ENCODE data around the gene ATAT1.

ATAT1 gene

DNA sequence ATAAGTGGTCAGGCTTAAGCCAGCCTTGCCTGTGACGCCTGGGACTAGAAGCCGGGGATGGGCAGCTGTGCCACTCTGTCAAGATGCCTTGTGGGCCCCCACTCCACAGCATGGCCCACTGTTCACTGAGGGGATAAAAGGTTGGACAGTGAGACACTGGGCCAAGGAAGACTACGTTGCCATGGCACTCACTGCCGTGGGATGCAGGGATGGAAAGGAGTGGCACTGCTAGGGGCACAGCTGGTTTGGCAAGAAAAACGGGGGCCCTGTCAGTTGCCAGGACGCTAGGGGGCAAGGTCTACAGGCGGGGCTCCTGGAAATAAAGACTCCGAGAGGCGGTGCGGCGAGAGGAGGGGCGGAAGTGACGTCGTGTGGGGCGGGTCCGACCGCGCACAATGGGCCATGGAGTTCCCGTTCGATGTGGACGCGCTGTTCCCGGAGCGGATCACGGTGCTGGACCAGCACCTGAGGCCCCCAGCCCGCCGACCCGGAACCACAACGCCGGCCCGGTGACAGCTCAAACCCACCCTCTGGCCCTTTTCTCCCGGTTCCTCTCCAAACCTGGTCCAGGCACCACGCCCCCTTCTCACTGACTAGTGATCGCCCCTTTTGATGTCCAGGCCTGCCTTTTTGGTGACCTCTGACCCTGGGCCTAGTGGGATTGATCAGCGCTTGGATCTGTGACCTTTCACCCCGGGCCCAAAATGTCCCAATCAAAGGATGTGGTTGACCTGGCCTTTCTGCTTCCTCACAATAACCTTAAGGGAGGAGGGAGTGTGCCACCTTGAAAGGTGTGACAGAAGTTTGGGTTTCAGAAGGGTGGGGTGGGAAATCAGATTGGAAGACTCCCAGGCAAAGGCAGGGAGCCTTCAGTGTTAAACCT is at the start of gene ATAT1:
Gene ATAT1, plus strand, starts transcription at position 391 of the 883 bp plus-strand sequence.
- peak; percentile 88 for DNase-seq

DNA sequence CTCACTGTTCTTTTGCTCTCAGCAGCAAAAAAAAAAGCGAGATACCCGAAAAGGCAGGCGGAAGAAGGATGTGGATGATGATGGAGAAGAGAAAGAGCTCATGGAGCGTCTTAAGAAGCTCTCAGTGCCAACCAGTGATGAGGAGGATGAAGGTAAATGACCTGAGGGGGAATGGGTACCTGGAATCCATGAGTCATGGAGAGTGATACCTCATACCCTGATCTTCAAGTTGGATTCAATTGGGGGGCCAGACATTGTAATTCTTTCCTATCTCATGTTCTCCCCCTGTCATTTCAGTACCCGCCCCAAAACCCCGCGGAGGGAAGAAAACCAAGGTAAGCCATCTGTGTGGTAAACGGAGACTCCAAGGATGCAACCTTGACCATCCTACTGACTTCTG is 48.6 kb upstream of the ATAT1 start:
- DNase-seq: no peak

DNA sequence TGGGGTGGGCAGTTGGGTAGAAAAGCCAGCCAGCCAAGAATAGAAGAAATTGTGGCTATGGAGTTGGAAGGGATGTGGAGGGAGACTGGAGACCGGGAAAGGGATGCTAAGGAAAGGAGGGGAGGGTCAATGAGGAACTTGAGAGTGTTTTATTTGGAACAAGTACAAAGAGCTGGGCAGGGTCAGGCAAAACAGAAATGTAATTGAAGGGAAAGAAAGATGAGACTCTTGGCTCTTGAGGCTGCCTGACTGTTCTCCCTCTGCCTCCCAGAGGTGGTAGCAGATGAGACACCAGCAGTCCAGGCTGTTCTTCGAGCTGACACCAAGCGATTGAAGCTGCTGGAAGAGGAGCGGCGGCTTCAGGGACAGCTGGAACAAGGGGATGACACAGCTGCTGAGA is 42.8 kb upstream of the ATAT1 start:
- DNase-seq: no peak

DNA sequence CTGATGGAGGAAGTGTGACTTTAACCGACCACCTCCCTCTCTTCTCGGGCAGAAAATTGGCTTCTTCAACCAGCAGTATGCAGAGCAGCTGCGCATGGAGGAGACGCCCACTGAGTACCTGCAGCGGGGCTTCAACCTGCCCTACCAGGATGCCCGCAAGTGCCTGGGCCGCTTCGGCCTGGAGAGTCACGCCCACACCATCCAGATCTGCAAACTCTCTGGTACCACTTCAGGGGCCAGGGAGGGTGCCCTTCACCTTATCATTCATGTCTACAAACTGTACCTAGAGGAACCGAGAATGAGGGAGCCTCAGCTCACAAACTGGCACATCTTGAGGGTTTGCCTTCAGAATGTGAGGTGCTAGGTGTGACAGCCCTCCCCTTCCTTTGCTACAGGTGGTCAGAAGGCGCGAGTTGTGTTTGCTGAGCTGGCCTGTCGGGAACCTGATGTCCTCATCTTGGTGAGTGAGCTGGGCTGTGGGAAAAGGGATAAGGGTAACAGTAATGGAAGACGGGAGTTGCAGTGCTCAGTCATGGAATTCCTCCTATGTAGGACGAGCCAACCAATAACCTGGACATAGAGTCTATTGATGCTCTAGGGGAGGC is 36.8 kb upstream of the ATAT1 start:
- DNase-seq: no peak

DNA sequence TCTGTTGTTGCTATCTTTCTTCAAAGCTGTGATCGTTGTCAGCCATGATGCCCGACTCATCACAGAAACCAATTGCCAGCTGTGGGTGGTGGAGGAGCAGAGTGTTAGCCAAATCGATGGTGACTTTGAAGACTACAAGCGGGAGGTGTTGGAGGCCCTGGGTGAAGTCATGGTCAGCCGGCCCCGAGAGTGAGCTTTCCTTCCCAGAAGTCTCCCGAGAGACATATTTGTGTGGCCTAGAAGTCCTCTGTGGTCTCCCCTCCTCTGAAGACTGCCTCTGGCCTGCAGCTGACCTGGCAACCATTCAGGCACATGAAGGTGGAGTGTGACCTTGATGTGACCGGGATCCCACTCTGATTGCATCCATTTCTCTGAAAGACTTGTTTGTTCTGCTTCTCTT is 36.2 kb upstream of the ATAT1 start:
- no peak for DNase-seq

DNA sequence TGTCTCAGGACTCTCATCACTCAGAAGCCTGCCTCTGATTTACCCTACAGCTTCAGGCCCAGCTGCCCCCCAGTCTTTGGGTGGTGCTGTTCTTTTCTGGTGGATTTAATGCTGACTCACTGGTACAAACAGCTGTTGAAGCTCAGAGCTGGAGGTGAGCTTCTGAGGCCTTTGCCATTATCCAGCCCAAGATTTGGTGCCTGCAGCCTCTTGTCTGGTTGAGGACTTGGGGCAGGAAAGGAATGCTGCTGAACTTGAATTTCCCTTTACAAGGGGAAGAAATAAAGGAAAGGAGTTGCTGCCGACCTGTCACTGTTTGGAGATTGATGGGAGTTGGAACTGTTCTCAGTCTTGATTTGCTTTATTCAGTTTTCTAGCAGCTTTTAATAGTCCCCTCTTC is 35.7 kb upstream of the ATAT1 start:
- peak; percentile 19 for DNase-seq

DNA sequence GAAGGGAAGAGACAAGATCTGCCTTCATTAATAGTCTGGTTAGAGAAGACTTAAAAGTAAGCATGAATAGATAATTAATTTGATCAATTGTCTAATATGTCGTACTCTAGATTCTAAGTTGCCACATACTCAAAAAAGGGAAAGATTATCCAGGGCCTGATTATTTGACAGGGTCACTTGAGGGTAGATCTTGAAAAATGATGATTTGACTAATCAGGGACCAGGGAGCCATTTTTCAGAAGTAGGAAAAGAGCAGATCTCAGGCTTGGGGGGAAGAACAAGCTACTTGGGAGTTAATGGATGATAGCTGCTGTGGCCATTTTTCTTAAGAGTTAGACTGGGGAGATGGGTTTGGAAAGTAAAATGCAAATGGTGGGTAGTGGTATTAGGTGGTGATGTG is 34.4 kb upstream of the ATAT1 start:
- DNase-seq: no peak

DNA sequence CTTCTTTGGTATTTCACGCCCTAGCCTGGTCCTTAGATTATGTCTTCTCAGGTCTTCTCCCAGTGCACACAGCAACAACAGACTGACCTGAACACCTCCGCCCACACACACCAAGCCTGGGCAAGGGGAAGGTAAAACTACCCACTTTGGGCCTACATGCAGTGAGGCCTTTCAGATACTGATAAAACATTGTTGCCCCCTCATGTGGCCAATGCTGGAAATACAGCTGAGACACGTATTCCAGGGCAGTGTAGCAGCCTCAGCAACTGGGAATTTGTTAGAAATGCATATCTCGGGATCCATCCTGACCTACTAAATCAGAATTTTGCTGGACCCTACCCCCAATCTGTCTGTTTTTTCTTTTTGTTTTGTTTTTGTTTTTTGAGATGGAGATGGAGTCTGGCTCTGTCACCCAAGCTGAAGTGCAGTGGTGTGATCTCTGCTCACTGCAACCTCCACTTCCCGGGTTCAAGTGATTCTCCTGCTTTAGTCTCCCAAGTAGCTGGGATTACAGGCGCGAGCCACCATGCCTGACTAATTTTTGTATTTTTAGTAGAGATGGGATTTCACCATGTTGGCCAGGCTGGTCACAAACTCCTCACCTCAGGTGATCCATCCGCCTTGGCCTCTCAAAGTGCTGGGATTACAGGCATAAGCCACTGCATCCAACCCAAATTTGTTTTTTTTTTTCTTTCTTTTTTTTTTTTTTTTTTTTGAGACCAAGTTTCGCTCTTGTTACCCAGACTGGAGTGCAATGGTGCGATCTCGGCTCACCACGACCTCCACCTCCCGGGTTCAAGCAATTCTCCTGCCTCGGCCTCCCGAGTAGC is 29.1 kb upstream of the ATAT1 start:
- DNase-seq: peak; percentile 86

DNA sequence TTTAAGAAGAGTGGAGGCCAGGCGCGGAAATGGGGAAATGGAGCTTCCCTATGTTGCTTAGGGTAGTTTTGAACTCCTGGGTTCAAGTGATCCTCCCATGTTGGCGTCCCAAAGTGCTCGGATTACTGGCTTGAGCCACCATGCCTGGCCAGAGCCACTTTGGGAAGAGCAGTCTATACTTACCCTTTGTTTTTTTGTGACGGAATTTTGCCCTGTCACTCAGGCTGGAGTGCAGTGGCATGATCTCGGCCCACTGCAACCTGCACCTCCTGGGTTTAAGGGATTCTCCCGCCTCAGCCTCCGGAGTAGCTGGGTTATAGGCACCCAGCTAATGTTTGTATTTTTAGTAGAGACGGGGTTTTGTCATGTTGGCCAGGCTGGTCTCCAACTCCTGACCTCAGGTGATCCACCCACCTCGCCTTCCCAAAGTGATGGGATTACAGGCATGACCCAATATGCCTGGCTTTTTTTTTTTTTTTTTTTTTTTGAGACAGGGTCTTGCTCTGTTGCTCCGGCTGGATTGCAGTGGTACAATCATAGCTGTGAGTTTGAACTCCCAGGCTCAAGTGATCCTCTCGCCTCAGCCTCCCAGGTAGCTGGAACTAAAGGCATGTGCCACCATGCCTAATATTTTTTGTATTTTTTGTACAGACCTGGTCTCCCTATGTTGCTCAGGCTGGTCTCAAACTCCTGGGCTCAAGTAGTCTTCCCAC is 27.6 kb upstream of the ATAT1 start:
- DNase-seq: no peak

DNA sequence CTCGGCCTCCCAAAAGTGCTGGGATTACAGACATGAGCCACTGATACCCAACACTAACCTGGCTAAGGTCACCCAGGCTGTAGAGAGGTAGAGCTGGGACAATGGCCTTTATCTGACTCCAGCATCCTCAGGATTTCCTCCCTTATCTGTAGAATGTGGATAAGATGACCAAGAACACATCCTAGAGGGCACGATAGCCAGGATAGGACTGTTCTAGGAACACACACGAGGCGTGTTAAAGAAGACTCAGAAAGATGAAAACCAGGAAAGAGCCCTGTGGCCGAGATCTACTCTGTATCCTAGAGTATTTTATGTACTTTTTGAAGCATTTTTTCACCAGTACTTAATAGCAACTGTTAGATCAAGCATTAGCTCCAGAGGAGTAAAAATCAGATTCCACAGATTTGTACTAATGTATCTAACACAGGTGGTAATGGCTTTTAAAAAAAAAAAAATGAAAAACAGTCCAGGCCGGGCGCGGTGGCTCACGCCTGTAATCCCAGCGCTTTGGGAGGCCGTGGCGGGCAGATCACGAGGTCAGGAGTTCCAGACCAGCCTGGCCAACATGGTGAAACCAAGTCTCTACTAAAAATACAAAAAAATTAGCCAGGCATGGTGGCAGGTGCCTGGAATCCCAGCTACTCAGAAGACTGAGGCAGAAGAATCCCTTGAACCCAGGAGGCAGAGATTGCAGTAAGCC is 26.9 kb upstream of the ATAT1 start:
- peak; percentile 30 for DNase-seq

DNA sequence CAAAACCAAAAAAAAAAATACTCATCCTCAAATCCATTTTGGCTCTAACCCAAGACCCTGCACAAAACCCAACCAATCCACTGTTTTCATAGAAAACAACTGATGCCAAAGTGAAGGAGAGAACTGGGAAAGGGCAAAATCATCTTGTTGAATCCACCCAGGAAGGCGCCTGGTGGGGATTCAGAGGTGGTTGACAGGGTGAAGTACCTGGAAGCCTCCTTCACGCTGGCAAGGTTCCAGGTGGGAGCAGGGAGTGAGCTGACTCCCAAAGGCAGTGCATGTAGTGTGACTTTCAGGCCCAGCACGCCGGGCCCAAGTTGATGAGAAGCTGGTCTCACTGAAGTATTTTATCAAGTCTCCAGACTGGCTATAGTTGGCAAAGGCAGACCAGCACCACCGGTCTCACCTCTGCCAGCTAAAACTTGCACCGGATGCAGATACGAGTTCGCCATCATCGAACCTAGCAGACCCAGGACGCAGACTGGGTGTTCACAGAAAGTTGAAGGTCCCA is 26.2 kb upstream of the ATAT1 start:
- DNase-seq: peak; percentile 12

DNA sequence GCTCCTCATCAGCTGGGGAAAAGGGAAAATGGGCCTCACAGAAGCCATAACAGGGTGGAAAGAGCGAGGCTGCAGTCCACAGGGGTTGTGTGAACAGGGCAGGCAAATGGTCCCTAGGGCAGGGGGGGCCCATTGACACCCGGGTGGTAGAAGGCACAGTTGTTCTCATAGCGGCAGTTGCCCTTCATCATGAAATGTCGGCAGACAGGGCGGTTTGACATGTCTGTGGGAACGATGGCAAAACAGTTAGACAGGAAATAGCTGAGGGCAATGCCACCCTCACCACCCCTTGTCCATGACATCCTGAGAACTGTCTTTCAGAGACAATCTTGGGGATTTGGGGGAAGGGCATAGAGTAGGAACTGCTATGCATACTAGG is 25.2 kb upstream of the ATAT1 start:
- DNase-seq: no peak

DNA sequence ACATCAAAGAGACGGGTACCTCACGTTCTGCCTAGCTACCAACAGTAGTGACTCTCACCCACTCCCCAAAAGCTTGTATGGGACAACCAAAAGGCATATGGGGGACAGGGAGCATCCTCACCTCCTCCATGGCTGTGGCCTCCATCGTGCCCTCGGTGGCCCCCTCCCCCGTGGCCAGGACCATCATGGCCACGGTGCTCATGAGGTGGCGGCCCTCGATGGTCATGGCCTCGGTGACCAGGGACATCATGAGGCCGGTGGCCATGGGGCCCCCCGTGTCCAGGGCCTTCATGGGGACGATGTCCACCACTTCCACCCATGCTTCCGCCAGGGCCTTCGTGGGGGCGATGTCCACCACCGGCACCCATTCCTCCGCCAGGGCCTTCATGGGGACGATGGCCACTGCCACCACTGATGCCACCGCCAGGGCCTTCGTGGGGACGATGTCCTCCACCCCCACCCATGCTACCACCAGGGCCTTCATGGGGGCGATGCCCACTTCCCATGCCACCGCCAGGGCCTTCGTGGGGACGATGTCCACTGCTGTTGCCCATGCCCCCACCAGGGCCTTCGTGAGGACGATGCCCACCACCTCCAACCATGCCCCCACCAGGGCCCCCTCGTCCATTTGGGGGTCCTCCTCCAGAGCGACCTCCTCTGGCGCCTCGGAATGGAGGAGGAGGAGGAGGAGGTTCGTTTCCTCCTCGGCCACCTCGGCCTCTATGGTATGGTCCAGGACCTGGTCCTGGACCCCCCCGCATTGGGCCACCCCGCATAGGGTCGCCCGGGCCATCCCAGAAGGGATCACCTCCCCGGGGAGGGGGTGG is 24.6 kb upstream of the ATAT1 start:
- DNase-seq: no peak

DNA sequence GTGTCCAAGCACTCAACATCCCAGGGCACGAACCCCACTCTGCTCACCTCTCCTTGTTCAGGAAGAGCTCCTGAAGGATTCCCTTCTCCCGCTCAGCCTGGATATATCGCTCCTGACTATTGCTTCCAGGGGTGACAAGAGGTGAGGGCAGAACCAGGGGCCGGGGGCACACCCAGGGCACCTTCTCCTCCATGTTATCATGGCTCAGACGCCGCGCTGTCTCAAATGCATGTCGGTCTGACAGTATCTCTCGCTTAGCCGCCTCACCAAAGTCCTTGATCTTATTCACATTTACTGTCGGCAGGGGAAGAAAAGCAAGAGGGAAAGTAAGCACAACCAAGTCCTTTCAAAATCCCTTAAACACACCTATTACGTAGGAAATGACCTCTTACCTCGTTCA is 22.7 kb upstream of the ATAT1 start:
- no peak for DNase-seq

DNA sequence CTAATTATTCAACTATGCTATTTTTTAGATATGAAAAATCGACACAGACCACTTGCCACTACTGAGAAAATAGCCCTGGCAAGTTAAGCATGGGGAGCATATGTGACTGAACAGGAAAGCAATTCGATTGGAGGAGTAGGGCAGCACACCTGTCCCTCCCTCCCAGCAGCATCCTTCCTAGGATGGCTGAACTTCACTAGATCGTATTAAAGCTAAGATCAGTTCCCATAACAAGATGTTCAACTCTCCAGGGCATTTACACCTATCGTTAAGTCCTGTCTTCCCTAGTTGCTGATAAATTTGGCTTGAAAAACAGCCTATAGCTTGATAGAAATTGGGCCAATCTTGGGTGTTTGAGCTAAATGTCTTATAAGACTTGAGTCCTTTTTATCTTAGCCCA is 16.6 kb upstream of the ATAT1 start:
- DNase-seq: peak; percentile 28

DNA sequence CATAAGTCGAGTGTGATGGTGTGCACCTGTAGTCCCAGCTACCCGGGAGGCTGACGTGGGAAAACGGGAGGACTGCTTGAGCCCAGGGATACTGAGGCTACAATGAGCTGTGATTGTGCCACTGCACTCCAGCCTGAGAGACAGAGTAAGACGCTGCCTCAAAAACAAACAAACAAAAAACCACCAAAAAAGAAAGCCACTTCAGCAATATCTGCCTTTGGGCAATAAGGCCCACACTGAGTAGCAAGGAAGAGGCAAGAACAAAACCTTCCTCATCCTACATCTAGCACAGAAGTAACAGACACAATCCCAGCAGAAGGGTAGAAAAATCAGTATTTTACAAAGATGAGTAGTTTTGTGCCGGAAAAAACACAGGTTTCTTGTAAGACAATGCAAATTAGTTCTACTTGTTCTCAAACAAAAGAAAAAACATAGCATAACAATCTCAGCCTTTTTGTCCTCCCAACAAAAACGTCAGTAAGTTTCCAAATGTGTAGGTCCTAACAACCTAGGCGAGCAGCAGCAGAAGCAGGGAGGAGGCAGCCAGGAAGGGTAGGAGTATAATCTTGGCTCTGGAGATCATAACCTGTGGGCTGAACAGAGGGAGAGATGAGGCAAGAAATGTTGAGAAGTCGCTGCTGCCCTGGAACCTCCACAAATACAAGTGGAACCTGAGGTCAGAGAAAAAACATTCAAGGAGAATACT is 15.4 kb upstream of the ATAT1 start:
- DNase-seq: no peak

DNA sequence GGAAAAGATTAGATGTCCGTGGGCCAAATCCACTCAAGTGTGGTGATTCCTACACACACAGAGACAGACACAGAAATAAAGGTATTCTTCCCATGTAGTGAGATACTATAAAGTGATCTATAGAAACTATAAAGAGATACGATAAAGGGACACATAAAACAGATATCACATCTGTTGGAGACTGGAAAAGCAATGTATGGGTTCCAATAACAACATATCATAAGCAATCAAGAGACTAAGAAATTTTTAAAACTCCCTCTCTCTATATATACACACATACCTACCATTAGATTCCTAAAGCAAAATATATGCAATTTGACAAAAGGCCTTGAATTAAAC is 14.8 kb upstream of the ATAT1 start:
- no peak for DNase-seq

DNA sequence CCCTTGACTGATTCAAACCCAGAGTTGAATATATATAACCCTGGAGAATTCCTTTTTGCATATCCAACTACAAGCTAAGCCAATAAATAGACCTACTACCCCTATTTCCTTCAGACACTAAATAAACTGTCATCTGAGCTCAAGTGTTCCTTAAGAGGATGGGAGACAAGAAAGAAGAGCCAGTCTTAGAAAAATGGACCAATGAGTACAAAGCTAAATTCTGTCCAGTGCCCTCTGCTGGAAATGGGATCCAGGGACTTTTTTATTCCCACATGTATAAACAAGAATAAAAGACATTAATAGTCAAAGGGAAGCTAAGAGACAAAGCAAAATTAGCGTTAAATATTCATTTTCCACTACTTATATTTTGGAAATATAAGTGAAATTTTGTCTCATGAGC is 14.5 kb upstream of the ATAT1 start:
- DNase-seq: peak; percentile 65

DNA sequence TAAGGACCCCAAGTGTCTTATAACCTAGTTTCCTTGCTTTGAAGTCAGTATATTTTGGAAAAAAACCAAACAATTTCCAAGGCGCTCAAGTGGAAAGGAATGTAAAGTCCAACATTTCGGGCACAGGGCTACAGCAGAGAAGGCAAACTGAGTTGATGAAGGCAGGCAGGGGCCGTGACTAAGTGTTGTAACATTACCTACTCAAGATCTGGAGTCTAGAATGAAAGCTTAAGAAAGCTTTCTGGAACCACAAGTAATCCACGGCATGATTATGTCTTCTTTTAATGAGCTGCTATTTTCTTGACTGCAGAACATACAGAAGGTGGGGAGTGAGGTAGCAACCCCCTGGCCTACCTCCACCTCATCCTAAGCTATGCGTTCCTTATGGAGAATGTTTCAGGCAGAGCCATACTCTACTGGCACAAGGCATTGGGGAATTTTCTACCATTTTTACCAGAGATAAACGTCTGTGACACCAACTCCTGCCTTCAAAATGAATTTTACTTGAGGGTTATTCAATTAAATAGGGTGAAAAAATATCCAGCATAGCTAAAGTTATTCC is 13.9 kb upstream of the ATAT1 start:
- no peak for DNase-seq

Measured in hematopoietic multipotent progenitor cell treated with erythropoietin and hydrocortisone succinate and interleukin-3 and kit ligand, for 8 days (in vitro differentiated cells).